ENCODE results near the gene HOXC9. TPM values are rescaled to one million over a fixed set of nuclear protein-coding genes. Genes with fewer than 3 reads are reported as not detected.

Gene HOXC9
- total RNA-seq, 1 experiment from 2014 or later = 11.3 TPM

DNA sequence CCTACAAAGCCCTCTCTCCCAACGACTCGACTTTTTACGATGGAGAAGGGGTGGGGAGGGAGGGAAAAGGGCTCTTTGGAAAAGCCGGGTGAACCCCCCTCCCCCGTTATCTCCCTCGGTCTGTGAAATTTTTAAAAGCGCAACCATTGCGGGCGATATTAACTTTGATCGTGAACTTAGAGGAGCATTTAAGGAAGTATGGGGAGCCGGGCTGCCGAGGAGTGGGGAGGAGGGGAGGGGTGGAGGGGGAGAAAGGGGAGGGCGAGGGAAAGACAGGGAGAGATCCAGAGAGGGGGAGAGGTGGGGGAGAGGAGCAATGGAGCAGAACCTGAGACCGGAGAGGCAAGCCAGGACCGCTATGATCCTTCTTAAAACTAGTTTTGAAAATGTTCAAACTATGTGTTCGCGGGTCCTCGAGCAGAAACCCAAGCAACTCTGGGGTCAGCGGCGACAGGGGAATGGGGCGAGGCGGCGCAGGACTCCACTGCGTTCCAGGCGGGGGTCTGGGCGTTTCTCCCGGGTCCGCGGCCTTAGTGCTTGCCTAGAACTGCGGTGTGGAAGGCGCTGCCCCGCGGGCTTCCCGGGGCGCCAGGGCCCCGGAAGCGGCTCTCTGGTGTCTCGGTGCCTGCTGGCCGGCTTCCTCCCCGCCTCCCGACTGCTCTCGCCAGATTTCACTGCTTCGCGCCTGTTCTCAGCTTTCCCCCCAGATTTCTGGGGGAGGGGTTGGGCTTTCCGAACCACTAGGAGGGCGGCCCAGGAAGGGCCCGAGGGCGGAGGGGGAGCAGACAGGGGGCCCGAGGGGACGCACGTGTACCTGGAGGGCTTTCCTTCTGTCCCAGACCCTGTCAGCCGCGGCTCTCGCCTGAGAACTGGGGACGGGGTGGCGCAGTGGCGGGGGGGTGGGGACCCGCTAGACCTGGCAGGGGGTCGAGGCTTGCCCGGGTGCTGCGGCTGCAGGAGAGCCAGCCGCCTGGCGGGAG is 25.6 kb upstream of the HOXC9 start, which contains the start of gene HOTAIR:
Gene HOTAIR (minus strand): TSS at position 871 of the 980 bp plus-strand sequence.
- no TSS peak for BruUV-seq (replicated peaks)
- Histone ChIP-seq H3K4me3 (replicated peaks in 1 of 2; ENCODE audit: low read depth in 1 of 2, low read length in 2 of 2) (peak within 1 kb of the TSS; percentile 46 to 59), H3K9ac (ENCODE audit: low read length) (peak within 1 kb of the TSS; percentile 63), H3K4me2 (ENCODE audit: low read length) (peak within 1 kb of the TSS; percentile 76), H3K9me2 (ENCODE audit: insufficient read depth) (no peaks in the 10 kb centered on the region), H4K20me1 (ENCODE audit: insufficient read depth) (no peaks in the 10 kb centered on the region), H3K79me2 (ENCODE audit: insufficient read depth, low read length) (no peaks in the 10 kb centered on the region), H3K27me3 (ENCODE audit: insufficient read depth, low read length) (peaks cover 4% of the 10 kb centered on the region; the same call in 1 of the 2 replicates), H3K27ac (ENCODE audit: low read depth, low read length) (peak within 1 kb of the TSS; percentile 19; the same call in 1 of the 2 replicates), H3K9me3 (ENCODE audit: control insufficient read depth in 1 of 2, insufficient read depth in 1 of 2, low read depth in 1 of 2, low read length in 2 of 2) (no peaks in the 10 kb centered on the region), H3K4me1 (ENCODE audit: control insufficient read depth in 1 of 2, insufficient read depth in 2 of 2, low read length in 2 of 2) (peaks cover 0 to 14% of the 10 kb centered on the region in 2 experiments; a peak in 2 of 4 replicates), H3K36me3 (ENCODE audit: control insufficient read depth in 1 of 2, insufficient read depth in 2 of 2, low read length in 2 of 2) (no peaks in the 10 kb centered on the region), H2AFZ (ENCODE audit: low read depth, low read length, poor library complexity, severe bottlenecking) (peak within 1 kb of the TSS; percentile 16)
- ChIA-PET RAD21 (ENCODE audit: low non-redundant PET in 1 of 2, low total read pairs in 2 of 2, uncharacterized antibody in 2 of 2, unreplicated experiment in 2 of 2) (no interaction called here), POLR2A (no interaction called here), CTCF (no interaction called here)
- no peak for DNase-seq (ENCODE audit: low read depth, low spot score)
- peak; percentile 72 for ATAC-seq
- TF ChIP-seq ZFX (IDR thresholded peaks at IDR 0.05) (no peak), POLR2AphosphoS5 (IDR thresholded peaks at IDR 0.05; ENCODE audit: low read depth, low read length) (peak; percentile 50), FOSL1 (IDR thresholded peaks at IDR 0.05; ENCODE audit: low read depth) (no peak), ELF1 (IDR thresholded peaks at IDR 0.05; ENCODE audit: borderline replicate concordance, low read depth) (no peak), SP1 (IDR thresholded peaks at IDR 0.05; ENCODE audit: low read depth) (no peak), EGR1 (IDR thresholded peaks at IDR 0.05; ENCODE audit: low read depth) (no peak), ZNF274 (IDR thresholded peaks at IDR 0.05; ENCODE audit: low read depth, low read length) (no peak)
- intact Hi-C loops (cut with micrococcal nuclease) = no loop called here

DNA sequence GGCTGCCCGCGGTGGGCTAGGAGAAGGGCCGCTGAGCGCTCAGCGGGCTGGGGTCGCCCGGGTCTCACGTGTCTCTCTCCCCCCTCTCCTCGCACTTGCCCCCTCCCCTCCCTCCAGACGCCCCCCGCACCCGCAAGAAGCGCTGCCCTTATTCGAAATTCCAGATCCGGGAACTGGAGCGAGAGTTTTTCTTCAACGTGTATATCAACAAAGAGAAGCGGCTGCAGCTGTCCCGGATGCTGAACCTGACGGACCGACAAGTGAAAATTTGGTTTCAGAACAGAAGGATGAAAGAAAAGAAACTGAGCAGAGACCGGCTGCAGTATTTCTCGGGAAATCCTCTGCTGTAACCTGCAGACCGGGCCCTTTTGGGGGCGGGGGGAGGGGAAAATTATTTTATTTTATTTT is 24.9 kb upstream of the HOXC9 start:
- no peak overlapping the region for H2AFZ ChIP-seq (ENCODE audit: low read depth, low read length, poor library complexity, severe bottlenecking)
- peaks cover 4% of the 10 kb centered on the region; the same call in 1 of the 2 replicates for H3K27me3 ChIP-seq (ENCODE audit: insufficient read depth, low read length)
- TF ChIP-seq, protein P1, sequence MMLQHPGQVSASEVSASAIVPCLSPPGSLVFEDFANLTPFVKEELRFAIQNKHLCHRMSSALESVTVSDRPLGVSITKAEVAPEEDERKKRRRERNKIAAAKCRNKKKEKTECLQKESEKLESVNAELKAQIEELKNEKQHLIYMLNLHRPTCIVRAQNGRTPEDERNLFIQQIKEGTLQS (IDR thresholded peaks at IDR 0.05) = no peak
- no peak for TF ChIP-seq JUND (IDR thresholded peaks at IDR 0.05)
- no peak for TF ChIP-seq ZNF274 (IDR thresholded peaks at IDR 0.05; ENCODE audit: low read depth, low read length)
- TF ChIP-seq, protein P2, sequence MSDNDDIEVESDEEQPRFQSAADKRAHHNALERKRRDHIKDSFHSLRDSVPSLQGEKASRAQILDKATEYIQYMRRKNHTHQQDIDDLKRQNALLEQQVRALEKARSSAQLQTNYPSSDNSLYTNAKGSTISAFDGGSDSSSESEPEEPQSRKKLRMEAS (IDR thresholded peaks at IDR 0.05) = no peak
- no peak for TF ChIP-seq FOSL1 (IDR thresholded peaks at IDR 0.05; ENCODE audit: low read depth)
- no peak for TF ChIP-seq EZH2phosphoT487 (IDR thresholded peaks at IDR 0.05; ENCODE audit: borderline replicate concordance)
- TF ChIP-seq TCF7L2 (IDR thresholded peaks at IDR 0.05; ENCODE audit: borderline replicate concordance, extremely low read depth, insufficient read depth, insufficient read length) = no peak
- no peak for TF ChIP-seq SRF (IDR thresholded peaks at IDR 0.05; ENCODE audit: low read depth)
- TF ChIP-seq POLR2AphosphoS5 (IDR thresholded peaks at IDR 0.05; ENCODE audit: low read depth, low read length) = no peak
- TF ChIP-seq CBX3 (IDR thresholded peaks at IDR 0.05; ENCODE audit: low read depth) = no peak
- TF ChIP-seq SIN3A (IDR thresholded peaks at IDR 0.05; ENCODE audit: low read depth) = no peak
- TF ChIP-seq POLR2A (IDR thresholded peaks at IDR 0.05; ENCODE audit: borderline replicate concordance, extremely low read depth, insufficient read depth, insufficient read length) = no peak
- TF ChIP-seq ELF1 (IDR thresholded peaks at IDR 0.05; ENCODE audit: borderline replicate concordance, low read depth) = no peak
- TF ChIP-seq RAD21 (IDR thresholded peaks at IDR 0.05; ENCODE audit: low read depth) = no peak
- no peak for TF ChIP-seq CEBPB (IDR thresholded peaks at IDR 0.05; ENCODE audit: low read depth)
- no peaks in the 10 kb centered on the region for H3K36me3 ChIP-seq (ENCODE audit: control insufficient read depth in 1 of 2, insufficient read depth in 2 of 2, low read length in 2 of 2)
- H3K4me2 ChIP-seq (ENCODE audit: low read length) = peak overlapping the region; percentile 76
- no peaks in the 10 kb centered on the region for H3K79me2 ChIP-seq (ENCODE audit: insufficient read depth, low read length)
- RAD21 ChIA-PET (ENCODE audit: low non-redundant PET in 1 of 2, low total read pairs in 2 of 2, uncharacterized antibody in 2 of 2, unreplicated experiment in 2 of 2) = no interaction called here
- intact Hi-C loops (cut with micrococcal nuclease) = no loop called here
- H3K9ac ChIP-seq (ENCODE audit: low read length) = no peak overlapping the region
- H4K20me1 ChIP-seq (ENCODE audit: insufficient read depth) = no peaks in the 10 kb centered on the region
- POLR2A ChIA-PET = no interaction called here
- BruUV-seq (replicated peaks) = no TSS peak
- no peak overlapping the region for H3K27ac ChIP-seq (ENCODE audit: low read depth, low read length)
- CTCF ChIA-PET = no interaction called here
- ATAC-seq = no peak
- peaks cover 0 to 14% of the 10 kb centered on the region in 2 experiments; a peak in 2 of 4 replicates for H3K4me1 ChIP-seq (ENCODE audit: control insufficient read depth in 1 of 2, insufficient read depth in 2 of 2, low read length in 2 of 2)
- DNase-seq (ENCODE audit: low read depth, low spot score) = no peak
- no peaks in the 10 kb centered on the region for H3K9me3 ChIP-seq (ENCODE audit: control insufficient read depth in 1 of 2, insufficient read depth in 1 of 2, low read depth in 1 of 2, low read length in 2 of 2)
- no peaks in the 10 kb centered on the region for H3K9me2 ChIP-seq (ENCODE audit: insufficient read depth)
- no peak overlapping the region for H3K4me3 ChIP-seq (replicated peaks in 1 of 2; ENCODE audit: low read depth in 1 of 2, low read length in 2 of 2)

All from HCT116 (cell line).